DMS153 treated with DMSO at 0.1 percent for 48 hours (cell line): ENCODE measurements around the gene DSG4.
"Not testable (repeated sequence)": the region's sequence is repeated elsewhere in the genome, so short reads cannot be mapped to it uniquely, and the experiment has no call there.

ENCODE experiments used
- DNase-seq: peaks from one replicate; lab custom pipeline; 2025; ENCODE audit not compliant: unreplicated experiment; lab: John Stamatoyannopoulos, UW

Gene DSG4, protein sequence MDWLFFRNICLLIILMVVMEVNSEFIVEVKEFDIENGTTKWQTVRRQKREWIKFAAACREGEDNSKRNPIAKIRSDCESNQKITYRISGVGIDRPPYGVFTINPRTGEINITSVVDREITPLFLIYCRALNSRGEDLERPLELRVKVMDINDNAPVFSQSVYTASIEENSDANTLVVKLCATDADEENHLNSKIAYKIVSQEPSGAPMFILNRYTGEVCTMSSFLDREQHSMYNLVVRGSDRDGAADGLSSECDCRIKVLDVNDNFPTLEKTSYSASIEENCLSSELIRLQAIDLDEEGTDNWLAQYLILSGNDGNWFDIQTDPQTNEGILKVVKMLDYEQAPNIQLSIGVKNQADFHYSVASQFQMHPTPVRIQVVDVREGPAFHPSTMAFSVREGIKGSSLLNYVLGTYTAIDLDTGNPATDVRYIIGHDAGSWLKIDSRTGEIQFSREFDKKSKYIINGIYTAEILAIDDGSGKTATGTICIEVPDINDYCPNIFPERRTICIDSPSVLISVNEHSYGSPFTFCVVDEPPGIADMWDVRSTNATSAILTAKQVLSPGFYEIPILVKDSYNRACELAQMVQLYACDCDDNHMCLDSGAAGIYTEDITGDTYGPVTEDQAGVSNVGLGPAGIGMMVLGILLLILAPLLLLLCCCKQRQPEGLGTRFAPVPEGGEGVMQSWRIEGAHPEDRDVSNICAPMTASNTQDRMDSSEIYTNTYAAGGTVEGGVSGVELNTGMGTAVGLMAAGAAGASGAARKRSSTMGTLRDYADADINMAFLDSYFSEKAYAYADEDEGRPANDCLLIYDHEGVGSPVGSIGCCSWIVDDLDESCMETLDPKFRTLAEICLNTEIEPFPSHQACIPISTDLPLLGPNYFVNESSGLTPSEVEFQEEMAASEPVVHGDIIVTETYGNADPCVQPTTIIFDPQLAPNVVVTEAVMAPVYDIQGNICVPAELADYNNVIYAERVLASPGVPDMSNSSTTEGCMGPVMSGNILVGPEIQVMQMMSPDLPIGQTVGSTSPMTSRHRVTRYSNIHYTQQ

DNA sequence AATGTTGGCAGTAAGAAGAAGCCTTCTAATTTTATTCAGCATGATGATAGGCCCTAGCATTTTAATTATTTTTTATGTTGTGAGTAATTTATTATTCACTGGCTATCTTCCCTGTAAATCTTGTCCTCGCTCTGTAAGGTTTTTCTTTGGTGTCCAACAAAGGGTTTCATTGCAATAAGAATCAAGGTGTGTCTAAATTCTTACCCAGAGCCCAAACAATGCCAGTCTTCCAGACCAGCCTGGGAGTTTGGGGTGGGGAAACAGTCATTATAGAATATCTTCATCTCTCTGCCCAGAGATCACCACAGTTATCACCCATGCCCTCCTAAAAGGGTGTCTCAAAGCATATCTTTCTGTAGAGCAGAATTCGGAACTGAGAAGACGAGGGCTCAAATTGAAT, at the start of gene DSG4:
TSS of gene DSG4 (plus strand) at position 301 of the 400 bp plus-strand sequence. CDS start 135 bp downstream, outside the sequence.
- no peak for DNase-seq

DNA sequence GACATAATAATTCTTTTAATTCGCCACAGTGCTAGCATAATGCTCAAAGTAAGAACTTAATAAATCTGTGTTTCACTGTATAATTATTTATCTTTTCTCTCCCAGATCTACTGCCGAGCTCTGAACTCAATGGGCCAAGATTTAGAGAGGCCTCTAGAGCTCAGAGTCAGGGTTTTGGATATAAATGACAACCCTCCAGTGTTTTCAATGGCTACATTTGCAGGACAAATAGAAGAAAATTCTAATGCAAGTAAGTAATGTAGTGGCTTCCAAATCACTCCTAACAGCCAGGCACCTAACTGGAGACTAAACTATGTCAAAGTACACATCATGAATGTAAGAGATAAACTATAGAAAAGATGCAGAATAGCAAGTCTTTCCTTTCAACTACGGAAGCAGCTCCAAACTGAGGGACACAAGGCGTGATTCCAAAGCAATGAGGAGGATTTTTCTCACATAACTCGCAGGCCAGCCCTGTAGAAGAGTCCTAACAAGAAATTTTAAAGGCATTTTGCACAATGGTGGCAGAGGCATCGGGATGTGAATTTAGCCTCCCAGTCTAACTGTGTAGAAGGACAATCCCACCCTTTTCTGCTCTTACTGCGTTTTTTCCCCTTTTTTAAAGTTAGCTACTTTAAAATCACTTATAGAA, 46.7 kb upstream of the DSG4 start:
- no peak for DNase-seq

DNA sequence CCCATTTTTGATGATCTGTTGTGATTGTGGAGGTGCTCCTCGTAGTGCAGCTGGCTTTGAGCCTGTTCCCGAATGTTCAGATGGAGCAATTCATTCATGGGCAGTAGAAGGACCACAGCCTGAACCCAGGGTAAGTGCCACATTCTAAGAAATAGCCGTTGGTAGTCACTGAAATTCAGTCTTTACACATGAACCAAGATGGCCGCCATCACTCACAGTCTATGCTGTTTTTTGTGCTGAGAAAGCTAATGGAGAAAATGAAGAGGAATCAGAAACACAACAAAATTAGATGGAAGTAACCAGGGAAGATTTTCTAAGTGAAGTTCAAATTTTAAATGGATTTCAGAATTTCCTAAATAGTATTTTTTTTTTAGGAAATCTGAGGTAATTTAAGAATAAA, 33.1 kb upstream of the DSG4 start:
- DNase-seq, result no peak

DNA sequence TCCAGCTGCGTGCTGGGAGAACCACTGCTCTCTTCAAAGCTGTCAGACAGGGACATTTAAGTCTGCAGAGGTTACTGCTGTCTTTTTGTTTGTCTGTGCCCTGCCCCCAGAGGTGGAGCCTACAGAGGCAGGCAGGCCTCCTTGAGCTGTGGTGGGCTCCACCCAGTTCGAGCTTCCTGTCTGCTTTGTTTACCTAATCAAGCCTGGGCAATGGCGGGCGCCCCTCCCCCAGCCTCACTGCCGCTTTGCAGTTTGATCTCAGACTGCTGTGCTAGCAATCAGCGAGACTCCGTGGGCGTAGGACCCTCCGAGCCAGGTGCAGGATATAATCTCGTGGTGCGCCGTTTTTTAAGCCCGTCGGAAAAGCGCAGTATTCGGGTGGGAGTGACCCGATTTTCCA, 23.2 kb upstream of the DSG4 start:
- not testable (repeated sequence) for DNase-seq

DNA sequence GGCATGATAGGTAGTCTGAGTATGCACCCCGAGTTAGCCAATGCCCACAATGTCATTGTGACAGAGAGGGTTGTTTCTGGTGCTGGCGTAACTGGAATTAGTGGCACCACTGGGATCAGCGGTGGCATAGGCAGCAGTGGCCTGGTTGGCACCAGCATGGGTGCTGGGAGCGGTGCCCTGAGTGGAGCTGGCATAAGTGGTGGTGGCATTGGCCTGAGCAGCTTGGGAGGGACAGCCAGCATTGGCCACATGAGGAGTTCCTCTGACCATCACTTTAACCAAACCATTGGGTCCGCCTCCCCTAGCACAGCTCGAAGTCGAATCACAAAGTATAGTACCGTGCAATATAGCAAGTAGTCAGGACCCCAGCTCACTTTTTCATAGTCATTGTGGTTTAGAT, 21.6 kb upstream of the DSG4 start:
- no peak for DNase-seq

DNA sequence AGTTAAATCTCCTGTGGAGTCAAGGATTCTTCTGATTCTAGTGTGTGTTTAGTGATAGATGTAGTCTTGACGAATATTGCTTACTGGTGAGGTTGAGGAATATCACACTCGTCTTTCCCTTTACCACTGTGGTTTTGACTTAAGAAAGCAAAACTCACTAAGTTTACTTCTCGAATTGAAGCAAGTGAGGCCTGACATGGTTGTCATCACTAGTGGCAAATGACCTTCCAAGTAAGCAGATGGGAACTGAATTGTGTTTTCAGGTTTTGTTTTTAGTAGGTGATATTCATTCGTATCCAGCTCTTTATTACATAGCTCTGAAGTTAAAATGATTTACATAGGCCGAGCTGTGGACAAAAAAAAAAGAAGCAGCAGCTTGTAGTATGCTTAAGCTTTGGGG, 20.6 kb upstream of the DSG4 start:
- no peak for DNase-seq

DNA sequence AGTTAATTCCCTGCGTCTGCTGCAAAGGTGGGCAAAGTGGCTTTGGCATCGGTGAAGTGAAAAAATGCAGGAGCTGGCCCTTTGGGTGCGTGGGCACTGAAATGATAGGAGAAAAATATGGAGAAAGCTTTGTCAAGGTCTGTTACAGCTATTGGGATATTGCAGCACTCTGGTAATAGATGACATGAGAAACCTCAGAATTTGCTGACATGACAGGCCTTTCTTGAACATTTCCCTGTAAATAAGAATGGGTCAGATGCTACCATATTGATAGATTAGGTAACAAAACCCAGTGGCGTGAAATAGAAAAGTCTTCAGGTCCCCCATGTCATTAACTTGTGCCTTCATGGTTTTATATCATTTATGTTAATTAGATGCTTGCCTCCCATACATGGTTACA, 12.4 kb upstream of the DSG4 start:
- DNase-seq, result no peak

DNA sequence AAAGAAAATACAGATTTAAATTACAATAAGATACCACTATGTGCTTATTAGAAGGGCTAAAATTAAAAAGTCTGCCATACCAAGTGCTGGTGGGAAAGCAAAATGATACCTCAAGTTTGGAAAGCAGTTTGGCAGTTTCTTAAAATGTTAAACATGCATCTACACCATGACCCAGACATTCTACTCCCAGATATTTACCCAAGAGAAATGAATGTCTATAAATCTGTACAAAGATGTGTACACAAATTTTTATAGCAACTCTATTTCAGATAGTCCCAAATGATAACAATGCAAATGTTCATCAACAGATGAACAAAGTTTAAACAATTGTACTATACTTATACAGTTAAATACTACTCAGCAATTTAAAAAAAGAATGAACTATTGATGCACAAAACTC, 7.1 kb upstream of the DSG4 start:
- DNase-seq, result no peak

DNA sequence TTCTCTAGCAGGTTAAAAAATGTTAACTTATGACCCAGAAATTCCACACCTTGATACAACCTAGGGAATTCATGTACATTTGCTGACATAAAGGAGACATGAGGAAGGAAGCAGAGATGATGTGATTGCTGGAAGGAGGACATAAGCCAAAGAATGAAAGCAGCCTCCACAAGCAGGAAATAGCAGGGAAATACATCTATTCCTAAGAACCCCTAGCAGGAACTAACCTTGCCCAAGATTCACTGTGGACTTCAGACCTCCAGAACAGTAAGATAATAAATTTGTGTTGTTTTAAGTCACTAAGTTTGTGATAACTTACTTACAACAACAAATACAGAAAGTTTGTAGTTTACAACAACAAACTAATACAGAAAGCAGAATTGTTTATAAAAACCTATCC, 4.6 kb upstream of the DSG4 start:
- no peak for DNase-seq

DNA sequence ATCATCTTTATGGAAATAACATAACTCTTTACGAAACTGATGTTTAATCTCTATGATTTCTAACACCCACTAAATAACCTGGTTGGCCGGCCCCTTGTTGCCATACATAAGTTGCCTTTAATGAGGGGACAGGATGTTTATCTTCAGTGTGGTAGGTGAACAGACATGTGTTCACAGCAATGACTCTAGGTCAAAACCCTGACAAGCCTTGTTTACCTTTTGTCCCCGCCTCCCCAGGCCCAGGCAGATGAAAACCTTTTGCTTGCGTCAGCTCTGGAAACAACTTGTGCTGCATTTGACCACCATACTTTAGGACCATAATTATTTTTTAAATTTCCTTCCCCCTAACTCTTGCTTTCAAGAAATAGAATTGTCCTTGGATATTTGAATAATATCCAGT, 2.9 kb upstream of the DSG4 start:
- no peak for DNase-seq

DNA sequence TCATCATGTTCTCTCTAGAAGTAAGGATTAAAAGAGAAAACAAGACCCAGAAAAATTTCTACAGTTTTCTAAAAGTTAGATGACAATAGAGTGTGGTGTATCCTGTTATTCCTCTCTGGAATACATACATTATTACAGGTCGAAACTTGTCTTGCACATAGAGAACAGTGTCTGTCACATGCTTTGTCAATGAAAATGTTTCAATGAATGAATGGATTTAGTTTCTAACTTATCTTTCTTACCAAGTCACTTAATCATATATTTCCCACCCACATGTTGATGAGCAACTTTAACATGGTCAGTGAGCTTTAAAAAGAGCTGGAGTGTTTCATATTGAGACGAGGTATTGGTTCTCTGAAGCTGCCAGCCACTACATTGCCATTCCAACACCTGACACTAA, 4.3 kb downstream of the DSG4 start:
- no peak for DNase-seq

DNA sequence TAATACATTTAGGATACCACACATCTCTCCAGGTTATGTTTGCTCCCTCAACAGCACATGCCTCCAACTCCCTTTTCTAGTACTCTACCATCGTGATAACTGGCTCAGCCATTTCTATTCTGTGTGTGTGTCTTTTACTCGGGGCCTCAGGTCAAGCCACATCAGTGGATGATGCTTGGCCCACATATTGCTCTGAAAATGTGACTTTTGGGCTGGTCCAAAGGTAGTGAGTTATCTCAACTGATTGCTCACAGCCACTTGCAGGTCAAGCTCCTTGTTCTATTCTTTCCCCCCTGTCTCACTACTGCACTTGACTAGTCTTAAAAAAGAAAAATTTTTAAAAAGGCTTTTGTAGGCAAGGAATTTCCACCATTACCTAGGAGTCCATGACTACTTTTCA, 5.5 kb downstream of the DSG4 start:
- DNase-seq, result no peak

DNA sequence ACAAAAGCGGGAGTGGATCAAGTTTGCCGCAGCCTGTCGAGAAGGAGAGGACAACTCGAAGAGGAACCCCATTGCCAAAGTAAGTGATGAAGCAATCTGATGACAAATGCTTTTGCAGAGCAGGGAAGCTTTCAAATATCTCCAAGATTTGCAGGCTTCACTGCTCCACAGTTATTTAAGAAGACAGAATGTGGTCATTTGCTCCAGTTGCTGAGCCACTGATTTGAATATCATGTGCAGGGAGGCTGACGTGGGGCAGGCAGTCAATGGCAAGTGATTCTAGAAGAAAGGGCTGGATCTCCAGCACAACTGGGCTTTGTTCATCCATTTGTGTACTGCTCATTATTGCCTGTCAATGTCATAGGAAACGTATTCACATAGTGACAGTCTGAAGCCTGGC, 10.2 kb downstream of the DSG4 start:
- no peak for DNase-seq

DNA sequence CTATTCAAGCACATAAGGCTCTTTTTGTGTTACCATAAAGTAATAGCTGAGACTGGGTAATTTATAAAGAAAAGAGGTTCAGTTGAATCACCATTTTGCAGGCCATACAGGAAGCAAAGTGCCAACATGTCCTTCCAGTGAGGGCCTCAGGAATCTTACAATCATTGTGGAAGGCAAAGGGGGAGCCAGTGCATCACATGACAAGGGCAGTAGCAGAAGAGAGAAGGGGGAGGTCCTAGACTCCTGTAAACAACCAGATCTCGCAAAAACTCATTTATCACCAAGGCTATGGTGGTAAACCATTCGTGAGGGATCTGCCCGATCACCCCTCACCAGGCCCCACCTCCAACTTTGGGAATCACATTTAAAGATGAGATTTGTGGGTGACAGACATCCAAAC, 16.7 kb downstream of the DSG4 start:
- DNase-seq, result no peak

DNA sequence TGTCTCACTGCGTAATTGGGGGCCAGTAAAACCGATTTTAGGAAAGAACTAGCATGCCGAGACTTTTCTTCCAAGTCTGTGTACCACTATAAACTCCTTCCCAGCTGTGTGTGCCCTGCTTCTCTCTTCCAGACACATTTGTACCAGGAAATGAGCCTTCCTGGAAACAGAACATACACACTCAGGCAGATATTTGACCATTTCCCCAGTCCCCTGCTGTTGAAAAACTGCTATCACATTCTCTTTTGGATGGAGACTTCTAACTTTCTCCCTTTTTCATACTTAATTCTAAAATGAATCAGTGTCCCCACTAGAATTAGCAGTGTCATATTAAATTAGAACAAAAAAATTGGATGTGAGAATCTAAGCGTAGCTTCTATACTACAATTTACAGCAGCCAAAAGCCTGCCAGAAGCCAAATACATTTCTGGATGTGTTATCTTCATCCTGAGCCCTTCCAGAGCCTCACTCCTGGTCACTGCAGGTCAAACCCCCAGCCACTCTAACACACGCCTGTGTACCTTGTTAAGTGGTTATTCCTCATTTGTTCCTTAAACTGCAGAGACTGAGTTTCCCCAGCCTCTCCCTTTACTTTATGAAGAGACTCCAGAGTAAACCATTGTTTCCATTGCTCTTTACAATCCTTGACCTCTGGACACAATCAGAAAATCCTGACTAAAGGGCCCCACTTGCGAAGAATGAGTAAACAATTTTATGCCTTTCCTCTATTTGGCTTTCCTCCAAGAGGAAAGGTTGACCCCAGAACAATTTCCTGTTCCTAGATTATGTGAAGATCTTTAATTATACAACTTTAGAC, 20.4 kb downstream of the DSG4 start:
- DNase-seq, result no peak

DNA sequence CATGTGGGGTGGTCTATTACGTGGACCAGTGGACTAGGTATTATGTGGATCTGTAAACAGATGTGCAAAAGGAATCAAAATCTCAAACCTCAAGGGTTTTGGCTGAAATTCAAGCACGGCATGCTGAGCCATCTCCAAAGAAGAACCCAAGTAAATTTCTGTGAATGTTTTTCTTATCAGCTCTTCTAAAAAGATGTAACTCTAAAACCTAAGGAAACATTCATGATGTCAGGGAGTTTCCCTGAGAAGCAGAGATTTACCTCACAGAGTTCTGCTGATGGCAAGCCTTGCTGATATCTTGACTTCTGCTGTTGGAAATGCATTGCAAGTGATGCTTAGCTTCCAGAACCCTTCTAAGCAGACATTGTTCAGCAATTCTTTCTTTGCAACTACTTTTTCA, 21.6 kb downstream of the DSG4 start:
- no peak for DNase-seq

DNA sequence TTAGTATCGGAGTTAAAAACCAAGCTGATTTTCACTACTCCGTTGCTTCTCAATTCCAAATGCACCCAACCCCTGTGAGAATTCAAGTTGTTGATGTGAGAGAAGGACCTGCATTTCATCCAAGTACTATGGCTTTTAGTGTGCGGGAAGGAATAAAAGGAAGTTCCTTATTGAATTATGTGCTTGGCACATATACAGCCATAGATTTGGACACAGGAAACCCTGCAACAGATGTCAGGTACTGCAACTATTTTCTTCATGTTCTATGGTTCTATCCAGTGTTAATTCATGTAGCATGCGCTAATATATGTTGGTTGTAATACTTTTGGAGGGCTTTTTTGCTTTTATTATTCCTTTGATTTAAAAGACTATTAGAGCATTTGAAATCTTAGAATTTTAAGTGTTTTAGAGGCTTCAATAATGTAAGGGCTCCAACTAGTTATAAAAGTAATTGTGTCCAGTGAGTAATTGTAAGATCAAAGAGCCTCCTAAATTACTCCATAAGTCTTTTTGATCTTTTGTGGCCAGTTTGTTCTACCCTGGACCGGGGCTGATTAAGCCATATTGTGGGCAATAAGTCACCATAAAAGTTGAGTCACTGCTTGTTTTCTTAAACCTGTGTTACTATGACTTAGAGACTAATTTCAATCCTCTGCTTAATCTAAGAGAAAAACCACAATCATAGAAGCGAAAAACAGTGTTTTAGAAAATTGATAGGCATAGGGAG, 22.9 kb downstream of the DSG4 start:
- DNase-seq, result no peak

DNA sequence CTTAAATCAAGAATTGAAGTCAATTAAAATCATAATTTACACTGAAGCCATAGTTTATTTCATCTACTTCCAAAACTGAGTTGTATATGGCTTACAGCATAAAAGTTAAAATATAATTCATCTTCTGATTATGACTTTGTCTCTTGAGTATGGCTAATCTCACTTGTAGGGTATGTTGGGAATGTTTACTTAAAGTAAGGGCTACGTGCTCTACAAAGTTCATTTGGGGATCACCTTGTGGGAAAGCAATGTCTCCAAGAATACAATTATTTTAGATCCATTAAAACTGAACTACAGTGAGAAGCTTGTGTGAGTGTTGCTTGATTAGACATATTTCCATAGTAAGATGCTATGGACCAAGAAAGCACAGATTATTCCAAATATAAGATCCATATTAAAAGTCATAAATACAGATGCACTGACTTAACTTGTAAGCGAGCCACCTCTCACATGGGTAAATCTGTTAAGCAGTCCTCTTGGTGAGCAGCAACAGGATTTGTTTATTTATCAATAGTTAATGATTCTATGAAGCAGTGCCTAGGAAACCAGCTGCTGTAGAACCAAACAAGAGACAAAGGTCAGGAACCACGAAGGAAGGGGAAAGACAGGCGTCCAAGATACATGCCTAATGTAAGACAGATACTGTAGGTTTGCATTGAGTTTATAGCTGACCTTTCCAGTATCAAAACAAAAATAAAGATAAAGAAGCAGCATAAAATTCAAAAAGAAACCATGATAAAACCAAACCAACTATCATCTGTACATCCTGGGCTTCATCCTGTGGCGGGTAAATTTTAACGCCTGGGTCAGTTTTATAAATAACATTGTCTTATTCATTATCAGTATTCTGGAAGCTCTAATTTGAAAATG, 24.8 kb downstream of the DSG4 start:
- no peak for DNase-seq

DNA sequence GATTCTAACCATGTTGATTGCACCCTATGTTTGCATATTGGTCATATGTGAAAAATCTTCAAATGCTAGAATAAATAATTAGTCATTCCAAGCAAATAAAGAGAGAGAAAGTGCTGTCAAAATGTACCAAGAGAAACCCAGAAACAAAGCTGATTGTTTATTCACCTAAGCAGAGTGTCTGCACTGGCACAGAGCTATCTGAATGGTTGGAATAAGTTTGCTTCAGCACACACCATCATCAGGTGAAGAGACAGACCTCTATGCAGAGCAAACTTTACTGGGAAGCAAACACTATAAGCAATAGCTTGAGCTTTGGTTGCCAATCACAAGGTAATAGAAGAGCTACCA, 25.4 kb downstream of the DSG4 start:
- DNase-seq, result no peak
